Measurements from ENCODE around the gene NCOA1.
A peak's percentile ranks its signal among the peaks of the same experiment; 100 is the strongest.
"Not testable (repeated sequence)": the region's sequence is repeated elsewhere in the genome, so short reads cannot be mapped to it uniquely, and the experiment has no call there.

Gene NCOA1

GRCh38 chr2:24509425-24509824 lies 18.4 kb downstream of the NCOA1 start:
- no peak for DNase-seq

GRCh38 chr2:24509840-24510239 lies 18.8 kb downstream of the NCOA1 start:
- DNase-seq, result no peak

GRCh38 chr2:24510771-24511170 lies 19.7 kb downstream of the NCOA1 start:
- no peak for DNase-seq

GRCh38 chr2:24511198-24511597 lies 20.1 kb downstream of the NCOA1 start:
- DNase-seq, result no peak

GRCh38 chr2:24511894-24512293 lies 20.8 kb downstream of the NCOA1 start:
- no peak for DNase-seq

- no peak for DNase-seq
Observed at GRCh38 chr2:24512404-24512803, 21.4 kb downstream of the NCOA1 start.

- DNase-seq, result no peak
Observed at GRCh38 chr2:24512831-24513230, 21.8 kb downstream of the NCOA1 start.

GRCh38 chr2:24513281-24514071 lies 22.4 kb downstream of the NCOA1 start:
- no peak for DNase-seq

GRCh38 chr2:24514820-24515219 lies 23.8 kb downstream of the NCOA1 start:
- no peak for DNase-seq

- no peak for DNase-seq
Observed at GRCh38 chr2:24515335-24515734, 24.3 kb downstream of the NCOA1 start.

GRCh38 chr2:24515831-24516230 lies 24.8 kb downstream of the NCOA1 start:
- DNase-seq, result no peak

- no peak for DNase-seq
Observed at GRCh38 chr2:24517247-24517646, 26.2 kb downstream of the NCOA1 start.

GRCh38 chr2:24520175-24520574 lies 29.1 kb downstream of the NCOA1 start:
- no peak for DNase-seq

- DNase-seq, result no peak
Observed at GRCh38 chr2:24521162-24521857, 30.3 kb downstream of the NCOA1 start.

GRCh38 chr2:24521975-24522639 lies 31.1 kb downstream of the NCOA1 start:
- no peak for DNase-seq

GRCh38 chr2:24527536-24527935 lies 36.5 kb downstream of the NCOA1 start:
- no peak for DNase-seq

GRCh38 chr2:24530796-24531195 lies 39.7 kb downstream of the NCOA1 start:
- no peak for DNase-seq

GRCh38 chr2:24531610-24532009 lies 40.6 kb downstream of the NCOA1 start:
- DNase-seq, result not testable (repeated sequence)

GRCh38 chr2:24532057-24532456 lies 41.0 kb downstream of the NCOA1 start:
- DNase-seq, result not testable (repeated sequence)

GRCh38 chr2:24533574-24533973 lies 42.5 kb downstream of the NCOA1 start:
- DNase-seq, result not testable (repeated sequence)

GRCh38 chr2:24538720-24539119 lies 47.7 kb downstream of the NCOA1 start:
- DNase-seq, result no peak

GRCh38 chr2:24539258-24539657 lies 48.2 kb downstream of the NCOA1 start:
- peak; percentile 25 for DNase-seq

GRCh38 chr2:24540011-24540477 lies 49.0 kb downstream of the NCOA1 start:
- DNase-seq, result no peak

GRCh38 chr2:24541621-24542020 lies 50.6 kb downstream of the NCOA1 start:
- no peak for DNase-seq

Data from NCI-H748 treated with DMSO at 0.1 percent for 48 hours (cell line).